Fibroblast of villous mesenchyme (primary cell): ENCODE measurements around the gene ZNF691. TPM values are rescaled to one million over a fixed set of nuclear protein-coding genes. Genes with fewer than 3 reads are reported as not detected.

Source experiments
- DNase-seq: peaks from one replicate; pipeline ENCODE4 v3.0.0-alpha.2; 2010; ENCODE audit warnings: low read depth
- H3K4me3 ChIP-seq: 2 replicates; pipeline ENCODE4 v1.5.1; 2011; ENCODE audit warnings: low read depth, mild to moderate bottlenecking, low read length
- CTCF ChIP-seq: IDR thresholded peaks from 2 replicates; pipeline ENCODE4 v1.5.1; 2012; ENCODE audit warnings: low read depth, mild to moderate bottlenecking, low read length; ENCODE audit not compliant: insufficient read depth
- total RNA-seq: library from RNA; depleted of rRNA; stranded (reverse); fragments of >200 nt; gene quantifications from 2 replicates; pipeline ENCODE4 v1.2.3, GENCODE V29; 2012

Gene ZNF691
- total RNA-seq, 1 donor: 11.2 TPM

GRCh38 chr1:42841010-42841409 lies 5.4 kb upstream of the ZNF691 start:
- TF ChIP-seq CTCF: no peak
- DNase-seq: no peak

GRCh38 chr1:42841440-42842147 lies 4.8 kb upstream of the ZNF691 start:
- no peak overlapping the region for H3K4me3 ChIP-seq
- no peak for DNase-seq
- TF ChIP-seq CTCF: no peak

More at GRCh38 chr1:42841010-42841409, 5.4 kb upstream of the ZNF691 start:
- no peak overlapping the region for H3K4me3 ChIP-seq

- TF ChIP-seq CTCF: no peak
- peak; percentile 73 for DNase-seq
- no peak overlapping the region for H3K4me3 ChIP-seq
Measured at GRCh38 chr1:42844592-42845140, 1.7 kb upstream of the ZNF691 start.

GRCh38 chr1:42845193-42845592 lies 1.2 kb upstream of the ZNF691 start:
- no peak for TF ChIP-seq CTCF
- H3K4me3 ChIP-seq: no peak overlapping the region
- no peak for DNase-seq

GRCh38 chr1:42845866-42846256 lies 552 bp upstream of the ZNF691 start:
- DNase-seq: no peak
- no peak for TF ChIP-seq CTCF
- peak overlapping the region; percentile 90 for H3K4me3 ChIP-seq

- no peak for TF ChIP-seq CTCF
- no peak for DNase-seq
- H3K4me3 ChIP-seq: peak overlapping the region; percentile 90
Measured at GRCh38 chr1:42847111-42847595, 740 bp downstream of the ZNF691 start.
